SK-N-SH (cell line): ENCODE data around the gene ZNF597. TPM values are rescaled to one million over a fixed set of nuclear protein-coding genes. Genes with fewer than 3 reads are reported as not detected.
A peak's percentile ranks its signal among the peaks of the same experiment; 100 is the strongest.

Source experiments
- CTCF ChIA-PET: fragments of 300-600, 350-600 bp; formaldehyde crosslinking; extraction: SDS; loops from one replicate; lab custom pipeline; 2021; lab: Yijun Ruan, JAX
- POLR2A ChIA-PET: fragments of 350-600 bp; sonication (Branson Sonifier 250); formaldehyde crosslinking; extraction: SDS; loops from one replicate; lab custom pipeline; 2020; ENCODE audit warnings: antibody characterized with exemption, inconsistent platforms; lab: Yijun Ruan, JAX
- DNase-seq: peaks from one replicate; pipeline ENCODE4 v3.0.0; 2012
- H2AFZ ChIP-seq: fragments of 200-600 bp; sonication (generic); 2 replicates; pipeline ENCODE4 v1.8.1; 2016; ENCODE audit warnings: antibody characterized with exemption, mild to moderate bottlenecking, low read depth
- H3F3A ChIP-seq: fragments of 200-600 bp; sonication (generic); replicated peaks from 2 replicates; pipeline ENCODE3; 2016; ENCODE audit warnings: antibody characterized with exemption, mild to moderate bottlenecking; ENCODE audit not compliant: insufficient read depth
- H3K27ac ChIP-seq, 2 experiments: fragments of 200-500 bp in 1 of 2; fragments of 200-600 bp in 1 of 2; sonication (Bioruptor generic) in 1 of 2; sonication (generic), shearing (Covaris generic) in 1 of 2; 2 replicates each; pipeline versions ENCODE4 v1.5.1 to v1.6.1; 2014 to 2016; ENCODE audit warnings: low read depth in 2 of 2, inconsistent platforms in 1 of 2, low read length in 1 of 2, mild to moderate bottlenecking in 1 of 2, mixed read lengths in 1 of 2
- H3K27me3 ChIP-seq: fragments of 200-600 bp; sonication (generic), shearing (Covaris generic); 2 replicates; pipeline ENCODE4 v1.6.1; 2016; ENCODE audit warnings: mixed run types; ENCODE audit not compliant: insufficient read depth
- H3K36me3 ChIP-seq, 2 experiments: fragments of 200-500 bp in 1 of 2; fragments of 200-600 bp in 1 of 2; sonication (Bioruptor generic) in 1 of 2; sonication (generic) in 1 of 2; replicated peaks in 1 of 2; 2 replicates each; pipeline versions ENCODE3 to v1.5.1; 2014 to 2016; ENCODE audit warnings: low read length in 1 of 2, mild to moderate bottlenecking in 1 of 2; ENCODE audit not compliant: insufficient read depth in 2 of 2, control insufficient read depth in 1 of 2
- H3K4me1 ChIP-seq, 2 experiments: fragments of 200-500 bp in 1 of 2; fragments of 200-600 bp in 1 of 2; sonication (Bioruptor generic) in 1 of 2; sonication (generic), shearing (Covaris generic) in 1 of 2; 2 replicates each; pipeline versions ENCODE4 v1.5.1 to v1.6.1; 2014 to 2016; ENCODE audit warnings: low read depth in 1 of 2, low read length in 1 of 2, mixed run types in 1 of 2; ENCODE audit not compliant: insufficient read depth in 2 of 2, control insufficient read depth in 1 of 2
- H3K4me2 ChIP-seq: fragments of 200-600 bp; sonication (generic), shearing (Covaris generic); 2 replicates; pipeline ENCODE4 v1.6.1; 2017; ENCODE audit warnings: mixed run types
- H3K4me3 ChIP-seq, 2 experiments: fragments of 200-500 bp in 1 of 2; fragments of 200-600 bp in 1 of 2; sonication (Bioruptor generic) in 1 of 2; sonication (generic), shearing (Covaris generic) in 1 of 2; 2 replicates each; pipeline versions ENCODE4 v1.5.1 to v1.8.1; 2014 to 2016; ENCODE audit warnings: low read depth in 2 of 2, inconsistent platforms in 1 of 2, low read length in 1 of 2, mild to moderate bottlenecking in 1 of 2, mixed read lengths in 1 of 2, moderate library complexity in 1 of 2
- H3K79me2 ChIP-seq: fragments of 200-600 bp; sonication (generic); 2 replicates; pipeline ENCODE4 v1.8.1; 2017; ENCODE audit warnings: mild to moderate bottlenecking; ENCODE audit not compliant: insufficient read depth
- H3K9ac ChIP-seq: fragments of 200-600 bp; sonication (generic); 2 replicates; pipeline ENCODE4 v1.6.1; 2017; ENCODE audit warnings: mixed run types
- H3K9me2 ChIP-seq: fragments of 200-600 bp; sonication (generic); 2 replicates; pipeline ENCODE4 v1.6.1; 2017; ENCODE audit warnings: mixed run types
- H3K9me3 ChIP-seq: fragments of 200-600 bp; sonication (generic); 2 replicates; pipeline ENCODE4 v1.6.1; 2017; ENCODE audit warnings: mixed run types, mild to moderate bottlenecking, moderate library complexity
- H4K20me1 ChIP-seq: fragments of 200-600 bp; sonication (generic); 2 replicates; pipeline ENCODE4 v1.6.1; 2017; ENCODE audit warnings: mild to moderate bottlenecking, mixed run types; ENCODE audit not compliant: insufficient read depth
- CHD2 ChIP-seq: fragments of 150-350 bp; IDR thresholded peaks from 2 replicates; pipeline ENCODE4 v1.6.1; 2018; ENCODE audit warnings: low read length; ENCODE audit not compliant: partially characterized antibody
- ELF1 ChIP-seq: IDR thresholded peaks from 2 replicates; pipeline ENCODE4 v1.4.0; 2012
- EP300 ChIP-seq, 2 experiments: IDR thresholded peaks; 2 replicates each; pipeline versions ENCODE4 v1.4.0 to v1.6.1; 2012; ENCODE audit warnings: borderline replicate concordance in 1 of 2, low read depth in 1 of 2, low read length in 1 of 2
- EZH2phosphoT487 ChIP-seq: fragments of 200-600 bp; sonication (generic); IDR thresholded peaks from 2 replicates; pipeline ENCODE4 v1.6.1; 2017; ENCODE audit warnings: low read depth, mixed run types, mild to moderate bottlenecking, antibody characterized with exemption, moderate library complexity, borderline replicate concordance
- FOSL2 ChIP-seq: IDR thresholded peaks from 2 replicates; pipeline ENCODE4 v1.4.0; 2012; ENCODE audit warnings: low read depth, mild to moderate bottlenecking, moderate library complexity, borderline replicate concordance
- GABPA ChIP-seq: IDR thresholded peaks from 2 replicates; pipeline ENCODE4 v1.4.0; 2012; ENCODE audit warnings: low read depth, mild to moderate bottlenecking
- GATA2 ChIP-seq: sonication (generic); formaldehyde crosslinking; IDR thresholded peaks from 2 replicates; pipeline ENCODE4 v1.5.0; 2020; ENCODE audit warnings: mild to moderate bottlenecking, missing genetic modification reagents
- JUND ChIP-seq: IDR thresholded peaks from 2 replicates; pipeline ENCODE4 v1.4.0; 2012
- MAX ChIP-seq: IDR thresholded peaks from 2 replicates; pipeline ENCODE4 v1.4.0; 2012; ENCODE audit warnings: low read depth
- MEF2A ChIP-seq: IDR thresholded peaks from 2 replicates; pipeline ENCODE4 v1.4.0; 2012; ENCODE audit warnings: low read depth, borderline replicate concordance
- MXI1 ChIP-seq: IDR thresholded peaks from 2 replicates; pipeline ENCODE4 v1.6.1; 2012; ENCODE audit warnings: mild to moderate bottlenecking, low read depth, low read length, improper control_type of control experiment
- NFIC ChIP-seq: IDR thresholded peaks from 2 replicates; pipeline ENCODE4 v1.4.0; 2012; ENCODE audit warnings: borderline replicate concordance
- NRF1 ChIP-seq: IDR thresholded peaks from 2 replicates; pipeline ENCODE4 v1.6.1; 2012; ENCODE audit warnings: low read depth, mild to moderate bottlenecking, low read length
- RAD21 ChIP-seq: IDR thresholded peaks from 2 replicates; pipeline ENCODE4 v1.6.1; 2012; ENCODE audit warnings: mild to moderate bottlenecking, low read length
- RCOR1 ChIP-seq: fragments of 150-350 bp; IDR thresholded peaks from 2 replicates; pipeline ENCODE4 v1.6.1; 2017; ENCODE audit warnings: antibody characterized with exemption, low read length
- RFX5 ChIP-seq: IDR thresholded peaks from 2 replicates; pipeline ENCODE4 v1.6.1; 2012; ENCODE audit warnings: mild to moderate bottlenecking, improper control_type of control experiment, low read length
- RXRA ChIP-seq: IDR thresholded peaks from 2 replicates; pipeline ENCODE4 v1.4.0; 2012; ENCODE audit warnings: low read depth, mild to moderate bottlenecking, borderline replicate concordance
- SIN3A ChIP-seq: IDR thresholded peaks from 2 replicates; pipeline ENCODE4 v1.6.1; 2012; ENCODE audit warnings: low read depth, mild to moderate bottlenecking, low read length, moderate library complexity, borderline replicate concordance
- SMC3 ChIP-seq: IDR thresholded peaks from 2 replicates; pipeline ENCODE4 v1.6.1; 2012; ENCODE audit warnings: low read depth, low read length, improper control_type of control experiment
- TAF1 ChIP-seq: IDR thresholded peaks from 2 replicates; pipeline ENCODE4 v1.6.1; 2012; ENCODE audit warnings: low read depth, mild to moderate bottlenecking, low read length, moderate library complexity, borderline replicate concordance
- USF1 ChIP-seq: IDR thresholded peaks from 2 replicates; pipeline ENCODE4 v1.4.0; 2012; ENCODE audit warnings: low read depth, borderline replicate concordance
- USF2 ChIP-seq: fragments of 150-350 bp; IDR thresholded peaks from 2 replicates; pipeline ENCODE4 v1.6.1; 2017; ENCODE audit warnings: antibody characterized with exemption, low read length, low read depth, borderline replicate concordance
- ZBTB33 ChIP-seq: IDR thresholded peaks from 2 replicates; pipeline ENCODE4 v1.4.0; 2012; ENCODE audit warnings: low read depth, borderline replicate concordance
- whole genome bisulfite sequencing: methylation state at CpG from one replicate; pipeline ENCODE4 v1.1.6; 2017; ENCODE audit warnings: low lambda C conversion rate; 5-methylcytosine and 5-hydroxymethylcytosine counted together
- polyA plus RNA-seq, 3 experiments: library from polyadenylated mRNA; depleted of rRNA; stranded (reverse); fragments of >200 nt; gene quantifications; 2 replicates each; pipeline ENCODE4 v1.2.3, GENCODE V29; 2012

Gene ZNF597
- polyA plus RNA-seq, 1 of the 3 experiments (the other 2 are of a cell fraction), result 1.1 TPM

- peak; percentile 93 for TF ChIP-seq TAF1
- TF ChIP-seq EZH2phosphoT487, result no peak
- peak; percentile 51; the same call in 1 of the 2 replicates for TF ChIP-seq MAX
- no peak for TF ChIP-seq USF2
- no peak; the same call in 1 of the 2 replicates for TF ChIP-seq MEF2A
- no peak for TF ChIP-seq EP300 (IDR thresholded peaks at IDR 0.05; ENCODE audit: borderline replicate concordance in 1 of 2, low read depth in 1 of 2, low read length in 1 of 2)
- peak; percentile 55; the same call in 1 of the 2 replicates for TF ChIP-seq ZBTB33
- TF ChIP-seq RAD21, result no peak; the same call in 1 of the 2 replicates
Measured at GRCh38 chr16:3400779-3401688, 42.3 kb downstream of the ZNF597 start, which contains the start of the genes ZNF174 and ZSCAN32 (continued).

- Histone ChIP-seq H2AFZ (peak overlapping the region; percentile 98; the same call in 1 of the 2 replicates), H3K36me3 (peaks cover 29 to 65% of the 10 kb centered on the region in 2 experiments), H3K4me3 (peak overlapping the region; percentile 92 to 94), H3K9ac (peak overlapping the region; percentile 95), H4K20me1 (no peaks in the 10 kb centered on the region), H3K27ac (peak overlapping the region; percentile 81 to 83), H3K79me2 (peaks cover 71% of the 10 kb centered on the region), H3K4me1 (peaks cover 0 to 4% of the 10 kb centered on the region in 2 experiments; a peak in 2 of 4 replicates), H3K27me3 (no peaks in the 10 kb centered on the region), H3K4me2 (peak overlapping the region; percentile 79), H3K9me3 (no peaks in the 10 kb centered on the region), H3K9me2 (no peaks in the 10 kb centered on the region), H3F3A (peaks cover 11% of the 10 kb centered on the region)
- no peak for TF ChIP-seq JUND
- no peak for TF ChIP-seq MXI1
- no peak for TF ChIP-seq GATA2 (CRISPR knock-in tag)
- TF ChIP-seq RFX5, result no peak
- no peak for TF ChIP-seq RAD21
- no peak for TF ChIP-seq EZH2phosphoT487
- TF ChIP-seq NRF1, result no peak
- TF ChIP-seq RXRA, result no peak
- no peak for TF ChIP-seq GABPA
- no peak for TF ChIP-seq ELF1
- no peak for TF ChIP-seq FOSL2
- TF ChIP-seq SMC3, result no peak
- TF ChIP-seq SIN3A, result no peak
- TF ChIP-seq USF1, result no peak
- no peak for TF ChIP-seq RCOR1
- no peak for TF ChIP-seq NFIC
- no peak for TF ChIP-seq CHD2
- ChIA-PET POLR2A (interaction anchor here (1.1 to 1.7 kb wide), 2 partner anchors 44 to 57 kb away, joined by 5 to 8 read pairs; partner anchors contain the start of genes NAA60 and ZNF597), CTCF (interaction anchor here (0.8 to 1.3 kb wide), 3 partner anchors 22 to 133 kb away, joined by 3 read pairs; partner anchors contain the start of gene OR2C1)
- DNase-seq, result no peak
- 3% methylated on average over 12 of the region's 18 CpGs for WGBS
Measured at GRCh38 chr16:3400446-3400778, 42.9 kb downstream of the ZNF597 start.
